ENCODE data around the gene IFT43. TPM values are rescaled to one million over a fixed set of nuclear protein-coding genes. Genes with fewer than 3 reads are reported as not detected.
A peak's percentile ranks its signal among the peaks of the same experiment; 100 is the strongest.

Gene IFT43
- total RNA-seq, 4 donors from 2014 or later, result 8.7 to 18.1 (median 14.2) TPM

DNA sequence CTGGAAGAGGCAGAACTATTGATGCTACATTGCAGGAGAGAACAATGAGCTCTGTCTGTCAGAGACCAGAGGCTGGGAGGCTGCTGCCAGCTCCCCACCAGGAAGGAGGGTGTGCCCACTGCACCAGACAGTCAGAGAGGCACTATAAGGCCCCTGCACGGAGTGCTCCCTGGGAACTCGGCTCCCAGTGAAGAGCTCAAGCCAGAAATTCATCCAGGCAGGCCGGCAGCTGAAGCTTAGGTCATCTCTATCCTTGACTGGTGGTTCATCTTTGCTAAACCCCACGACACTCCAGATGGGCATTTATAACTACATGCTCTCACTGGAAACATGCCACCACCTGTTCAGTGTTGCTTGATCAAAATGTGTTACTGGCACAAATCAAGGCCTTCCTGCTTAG lies 101.1 kb downstream of the IFT43 start:
- Histone ChIP-seq H3K9me3 (no peaks in the 10 kb centered on the region), H3K4me1 (peaks cover 58 to 67% of the 10 kb centered on the region in 2 donors), H3K4me3 (no peak overlapping the region), H3K27ac (peak overlapping the region; percentile 65 to 93 (median 76)), H3K36me3 (peaks cover 0 to 6% of the 10 kb centered on the region in 2 donors), H3K27me3 (no peaks in the 10 kb centered on the region)
- TF ChIP-seq POLR2A (IDR thresholded peaks at IDR 0.05), result no peak
- TF ChIP-seq, protein P1, sequence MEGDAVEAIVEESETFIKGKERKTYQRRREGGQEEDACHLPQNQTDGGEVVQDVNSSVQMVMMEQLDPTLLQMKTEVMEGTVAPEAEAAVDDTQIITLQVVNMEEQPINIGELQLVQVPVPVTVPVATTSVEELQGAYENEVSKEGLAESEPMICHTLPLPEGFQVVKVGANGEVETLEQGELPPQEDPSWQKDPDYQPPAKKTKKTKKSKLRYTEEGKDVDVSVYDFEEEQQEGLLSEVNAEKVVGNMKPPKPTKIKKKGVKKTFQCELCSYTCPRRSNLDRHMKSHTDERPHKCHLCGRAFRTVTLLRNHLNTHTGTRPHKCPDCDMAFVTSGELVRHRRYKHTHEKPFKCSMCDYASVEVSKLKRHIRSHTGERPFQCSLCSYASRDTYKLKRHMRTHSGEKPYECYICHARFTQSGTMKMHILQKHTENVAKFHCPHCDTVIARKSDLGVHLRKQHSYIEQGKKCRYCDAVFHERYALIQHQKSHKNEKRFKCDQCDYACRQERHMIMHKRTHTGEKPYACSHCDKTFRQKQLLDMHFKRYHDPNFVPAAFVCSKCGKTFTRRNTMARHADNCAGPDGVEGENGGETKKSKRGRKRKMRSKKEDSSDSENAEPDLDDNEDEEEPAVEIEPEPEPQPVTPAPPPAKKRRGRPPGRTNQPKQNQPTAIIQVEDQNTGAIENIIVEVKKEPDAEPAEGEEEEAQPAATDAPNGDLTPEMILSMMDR (IDR thresholded peaks at IDR 0.05 in 4 of 5, conservative IDR thresholded peaks at IDR 0.05 in 1 of 5), result no peak
- in situ Hi-C loops (cut with MboI; ENCODE audit: low sequenced_read_pairs in 4 of 4) (no loop called here), intact Hi-C loops (cut with DNase I; ENCODE audit: low total_unique reads) (loop anchor here (5.0 kb wide), 2 partner anchors 154 to 226 kb away; no protein-coding TSS in a partner anchor)
- peak; percentile 17 to 45 for DNase-seq
- ATAC-seq, result peak; percentile 36 to 42

DNA sequence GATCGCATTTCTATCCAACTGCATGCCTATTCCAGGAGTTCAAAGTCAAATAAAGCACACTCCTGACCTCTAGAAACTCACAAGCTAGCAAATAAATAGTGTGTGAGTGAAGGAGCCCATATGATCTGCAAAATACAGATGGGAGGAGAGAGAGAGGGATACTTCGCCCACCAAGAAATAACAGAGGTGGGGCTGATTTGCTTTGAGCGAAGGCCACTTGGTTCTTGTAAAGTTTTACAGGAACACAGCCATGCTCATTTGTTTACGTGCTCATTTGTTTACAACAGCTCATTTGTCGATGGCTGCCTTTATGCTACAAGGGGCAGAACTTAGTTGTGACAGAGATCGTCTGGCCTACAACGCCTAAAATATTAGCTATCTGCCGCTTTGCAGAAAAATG lies 102.8 kb downstream of the IFT43 start:
- Histone ChIP-seq H3K27me3 (no peaks in the 10 kb centered on the region), H3K4me1 (peaks cover 59 to 67% of the 10 kb centered on the region in 2 donors), H3K27ac (peak overlapping the region in 3 of 4 donors; percentile 1 to 93 (median 71)), H3K4me3 (no peak overlapping the region), H3K9me3 (no peaks in the 10 kb centered on the region), H3K36me3 (peaks cover 0 to 4% of the 10 kb centered on the region in 2 donors)
- no peak for DNase-seq
- no peak for ATAC-seq
- in situ Hi-C loops (cut with MboI; ENCODE audit: low sequenced_read_pairs in 4 of 4), result no loop called here
- intact Hi-C loops (cut with DNase I; ENCODE audit: low total_unique reads), result loop anchor here (2.0 to 5.0 kb wide), 3 partner anchors 156 to 224 kb away; no protein-coding TSS in a partner anchor
- TF ChIP-seq POLR2A (IDR thresholded peaks at IDR 0.05), result no peak
- TF ChIP-seq, protein P1 (IDR thresholded peaks at IDR 0.05 in 4 of 5, conservative IDR thresholded peaks at IDR 0.05 in 1 of 5), result no peak

DNA sequence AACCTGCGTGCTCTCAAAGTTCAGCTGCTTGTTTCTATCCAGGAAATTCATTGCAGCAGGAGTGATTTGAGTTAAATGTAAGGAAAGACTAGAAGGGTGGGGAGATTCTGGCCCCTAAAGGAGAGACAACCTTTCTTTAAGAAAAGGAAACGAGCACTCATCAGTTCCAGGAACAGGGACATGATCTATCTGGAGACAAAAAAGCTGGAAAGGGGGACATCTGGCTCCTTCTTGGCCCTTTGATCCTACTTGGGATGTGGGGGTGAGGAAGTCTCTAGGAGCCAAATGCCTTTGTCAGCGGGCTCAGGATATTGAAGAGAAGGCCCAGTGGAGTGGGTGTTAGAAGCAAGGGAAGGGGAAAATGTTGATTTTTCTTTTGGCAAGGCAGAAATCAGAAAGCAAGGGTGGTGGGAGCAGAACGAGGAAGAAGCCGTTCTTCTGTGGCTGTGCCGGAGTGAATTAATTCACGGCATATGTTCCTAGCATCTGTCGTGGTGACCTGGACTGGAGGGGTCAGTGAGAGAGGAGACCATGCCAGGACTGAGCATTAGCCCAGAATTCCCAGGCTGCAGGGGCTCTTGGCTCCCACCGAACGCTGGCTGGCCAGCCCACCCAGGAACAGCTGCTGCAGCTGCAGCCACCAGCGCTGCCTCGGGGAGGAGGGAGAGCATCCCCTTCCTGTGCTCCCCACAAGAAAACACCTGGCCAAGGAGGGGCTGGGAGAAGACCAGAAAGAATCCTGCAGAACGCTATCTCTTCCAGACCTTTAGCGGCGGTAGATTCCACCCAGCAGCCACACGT lies 103.4 kb downstream of the IFT43 start:
- TF ChIP-seq, protein P1 (IDR thresholded peaks at IDR 0.05 in 4 of 5, conservative IDR thresholded peaks at IDR 0.05 in 1 of 5), result no peak
- TF ChIP-seq POLR2A (IDR thresholded peaks at IDR 0.05), result no peak
- no peak overlapping the region for H3K4me3 ChIP-seq
- in situ Hi-C loops (cut with MboI; ENCODE audit: low sequenced_read_pairs in 4 of 4) (no loop called here), intact Hi-C loops (cut with DNase I; ENCODE audit: low total_unique reads) (loop anchor here (2.0 to 5.0 kb wide), 3 partner anchors 157 to 223 kb away; no protein-coding TSS in a partner anchor)
- H3K36me3 ChIP-seq, result no peaks in the 10 kb centered on the region
- no peaks in the 10 kb centered on the region for H3K9me3 ChIP-seq
- peak overlapping the region in 3 of 4 donors; percentile 1 to 93 (median 71) for H3K27ac ChIP-seq
- H3K27me3 ChIP-seq, result no peaks in the 10 kb centered on the region
- no peak for ATAC-seq
- no peak for DNase-seq
- H3K4me1 ChIP-seq, result peaks cover 59 to 67% of the 10 kb centered on the region in 2 donors

DNA sequence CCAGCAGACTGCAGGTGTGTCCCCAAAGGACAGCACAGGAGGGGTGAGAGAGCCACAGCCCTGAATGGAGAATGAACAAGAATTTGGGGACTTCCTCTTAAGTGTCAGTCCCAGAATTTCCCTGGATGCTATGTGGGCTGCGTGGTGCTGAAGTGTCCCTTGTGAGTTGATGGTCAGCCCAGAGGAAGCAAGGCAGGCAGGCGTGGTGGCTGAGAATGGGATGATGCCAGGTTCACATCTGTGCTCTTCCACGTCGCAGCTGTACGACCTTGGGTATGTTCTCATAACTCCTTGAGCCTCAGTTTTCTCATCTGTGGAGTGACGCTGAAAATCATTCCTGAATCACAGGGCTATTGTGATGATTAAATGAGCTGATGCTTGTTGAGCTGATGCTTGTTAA lies 104.0 kb downstream of the IFT43 start:
- ATAC-seq, result no peak
- TF ChIP-seq POLR2A (IDR thresholded peaks at IDR 0.05), result no peak
- TF ChIP-seq, protein P1 (IDR thresholded peaks at IDR 0.05 in 4 of 5, conservative IDR thresholded peaks at IDR 0.05 in 1 of 5), result no peak
- H3K27me3 ChIP-seq, result no peaks in the 10 kb centered on the region
- H3K4me3 ChIP-seq, result no peak overlapping the region
- in situ Hi-C loops (cut with MboI; ENCODE audit: low sequenced_read_pairs in 4 of 4) (no loop called here), intact Hi-C loops (cut with DNase I; ENCODE audit: low total_unique reads) (loop anchor here (2.0 to 5.0 kb wide), 3 partner anchors 157 to 223 kb away; no protein-coding TSS in a partner anchor)
- H3K36me3 ChIP-seq, result no peaks in the 10 kb centered on the region
- no peaks in the 10 kb centered on the region for H3K9me3 ChIP-seq
- DNase-seq, result no peak
- peak overlapping the region in 2 of 4 donors; percentile 77 to 93 for H3K27ac ChIP-seq
- peaks cover 57 to 64% of the 10 kb centered on the region in 2 donors for H3K4me1 ChIP-seq

Data from gastrocnemius medialis (tissue), 4 donors.